IPS-18a (cell line): Measurements from ENCODE around the gene EYA2.

ENCODE experiments used
- H3K27ac ChIP-seq: one replicate; pipeline ENCODE4 v1.5.1; 2013; ENCODE audit warnings: low read length
- H3K27me3 ChIP-seq: one replicate; pipeline ENCODE4 v1.6.1; 2013; ENCODE audit warnings: mild to moderate bottlenecking, low read length; ENCODE audit not compliant: control insufficient read depth, insufficient read depth
- H3K36me3 ChIP-seq: one replicate; pipeline ENCODE4 v1.6.1; 2013; ENCODE audit warnings: low read depth, low read length; ENCODE audit not compliant: control insufficient read depth
- H3K4me1 ChIP-seq: one replicate; pipeline ENCODE4 v1.6.1; 2013; ENCODE audit warnings: low read depth, low read length; ENCODE audit not compliant: control insufficient read depth
- H3K4me3 ChIP-seq: one replicate; pipeline ENCODE4 v1.5.1; 2013; ENCODE audit warnings: low read length
- H3K9ac ChIP-seq: one replicate; pipeline ENCODE4 v1.6.1; 2013; ENCODE audit warnings: mild to moderate bottlenecking, low read length, moderate library complexity
- H3K9me3 ChIP-seq: one replicate; pipeline ENCODE4 v1.6.1; 2013; ENCODE audit warnings: low read depth, low read length; ENCODE audit not compliant: control insufficient read depth

EYA2 gene

DNA sequence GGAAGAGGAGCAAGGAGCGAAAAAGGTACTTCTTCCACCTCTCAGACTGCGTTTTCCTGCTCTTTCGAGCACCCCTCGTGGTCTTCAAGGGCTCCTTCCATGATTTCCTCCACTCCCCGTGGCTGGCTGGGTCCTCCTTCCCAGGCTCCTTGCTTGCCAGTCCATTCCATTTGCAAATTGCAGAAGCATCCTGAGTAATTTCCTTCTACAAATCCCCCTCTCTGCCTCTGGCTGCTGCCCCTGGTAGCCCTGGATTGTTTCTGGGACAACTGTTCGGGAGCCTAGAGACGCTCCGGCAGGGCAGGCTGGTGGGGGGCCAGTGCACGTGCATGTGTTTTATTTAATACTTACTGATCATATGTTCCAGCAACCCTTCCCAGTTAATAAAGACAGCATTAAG, 288.7 kb downstream of the EYA2 start:
- Histone ChIP-seq H3K27ac (no peak overlapping the region), H3K9ac (no peak overlapping the region), H3K27me3 (no peaks in the 10 kb centered on the region), H3K36me3 (no peaks in the 10 kb centered on the region), H3K9me3 (no peaks in the 10 kb centered on the region), H3K4me1 (no peaks in the 10 kb centered on the region), H3K4me3 (no peak overlapping the region)

DNA sequence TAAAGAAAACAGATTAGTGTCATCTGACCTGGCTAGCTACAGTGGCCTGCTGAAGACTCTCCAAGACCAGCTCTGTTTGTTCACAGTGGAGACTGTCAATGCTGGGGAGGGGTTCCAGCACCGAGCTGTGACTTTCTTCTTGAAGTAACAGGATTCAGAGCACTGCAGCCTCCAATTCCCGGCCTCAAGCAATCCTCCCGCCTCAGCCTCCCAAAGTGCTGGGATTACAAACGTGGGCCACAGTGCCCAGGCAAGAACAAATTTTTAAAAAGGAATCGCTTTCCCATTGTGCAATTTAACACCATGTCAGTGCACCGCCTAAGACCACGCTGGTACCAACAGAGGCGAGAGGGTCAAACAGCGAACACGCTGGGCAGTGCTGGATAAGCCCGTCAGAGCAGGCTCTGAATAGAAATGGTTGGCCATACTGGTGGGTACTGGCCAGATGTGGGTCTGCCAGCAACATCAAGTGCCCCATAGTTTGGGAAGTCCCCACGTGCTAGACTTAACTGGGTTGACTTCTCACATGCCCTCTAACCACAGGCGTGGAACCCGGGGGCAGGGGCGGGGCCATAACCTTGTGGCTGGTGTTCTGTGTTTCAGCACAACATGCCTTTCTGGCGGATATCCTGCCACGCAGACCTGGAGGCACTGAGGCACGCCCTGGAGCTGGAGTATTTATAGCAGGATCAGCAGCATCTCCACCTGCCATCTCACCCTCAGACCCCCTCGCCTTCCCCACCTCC, 293.0 kb downstream of the EYA2 start:
- no peaks in the 10 kb centered on the region for H3K27me3 ChIP-seq
- H3K27ac ChIP-seq = no peak overlapping the region
- H3K9me3 ChIP-seq = no peaks in the 10 kb centered on the region
- no peak overlapping the region for H3K9ac ChIP-seq
- no peaks in the 10 kb centered on the region for H3K36me3 ChIP-seq
- H3K4me1 ChIP-seq = no peaks in the 10 kb centered on the region
- H3K4me3 ChIP-seq = no peak overlapping the region

DNA sequence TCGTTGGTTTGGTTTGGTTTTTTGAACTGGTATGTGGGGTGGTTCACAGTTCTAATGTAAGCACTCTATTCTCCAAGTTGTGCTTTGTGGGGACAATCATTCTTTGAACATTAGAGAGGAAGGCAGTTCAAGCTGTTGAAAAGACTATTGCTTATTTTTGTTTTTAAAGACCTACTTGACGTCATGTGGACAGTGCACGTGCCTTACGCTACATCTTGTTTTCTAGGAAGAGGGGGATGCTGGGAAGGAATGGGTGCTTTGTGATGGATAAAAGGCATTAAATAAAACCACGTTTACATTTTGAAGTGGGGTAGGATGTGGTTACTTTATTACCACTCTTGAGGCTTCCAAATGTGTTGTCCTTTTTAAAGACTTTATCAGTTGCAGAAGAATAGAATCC, 293.9 kb downstream of the EYA2 start:
- H3K9me3 ChIP-seq = no peaks in the 10 kb centered on the region
- H3K4me3 ChIP-seq = no peak overlapping the region
- H3K9ac ChIP-seq = no peak overlapping the region
- no peaks in the 10 kb centered on the region for H3K36me3 ChIP-seq
- no peak overlapping the region for H3K27ac ChIP-seq
- H3K4me1 ChIP-seq = no peaks in the 10 kb centered on the region
- H3K27me3 ChIP-seq = no peaks in the 10 kb centered on the region

DNA sequence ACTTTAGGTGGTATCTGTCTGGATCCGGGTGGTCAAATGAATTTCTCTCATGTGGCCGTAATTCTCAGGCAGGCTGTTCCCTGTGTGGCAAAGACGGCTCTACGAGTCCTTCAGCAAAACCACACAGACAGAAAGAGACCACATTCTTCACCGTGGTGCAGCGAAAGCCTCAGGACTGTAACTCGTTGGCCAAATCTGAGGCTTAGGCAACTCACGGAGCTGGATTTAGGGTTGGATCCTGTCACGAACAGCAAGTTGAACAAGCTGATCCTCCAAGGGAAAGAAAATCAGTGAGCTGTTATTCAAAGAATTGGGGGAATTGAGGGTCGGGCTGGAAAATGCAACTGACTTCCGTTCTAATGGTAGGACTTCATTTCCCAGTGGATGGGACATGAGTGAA, 294.4 kb downstream of the EYA2 start:
- Histone ChIP-seq H3K4me1 (no peaks in the 10 kb centered on the region), H3K36me3 (no peaks in the 10 kb centered on the region), H3K27ac (no peak overlapping the region), H3K4me3 (no peak overlapping the region), H3K9ac (no peak overlapping the region), H3K9me3 (no peaks in the 10 kb centered on the region), H3K27me3 (no peaks in the 10 kb centered on the region)

DNA sequence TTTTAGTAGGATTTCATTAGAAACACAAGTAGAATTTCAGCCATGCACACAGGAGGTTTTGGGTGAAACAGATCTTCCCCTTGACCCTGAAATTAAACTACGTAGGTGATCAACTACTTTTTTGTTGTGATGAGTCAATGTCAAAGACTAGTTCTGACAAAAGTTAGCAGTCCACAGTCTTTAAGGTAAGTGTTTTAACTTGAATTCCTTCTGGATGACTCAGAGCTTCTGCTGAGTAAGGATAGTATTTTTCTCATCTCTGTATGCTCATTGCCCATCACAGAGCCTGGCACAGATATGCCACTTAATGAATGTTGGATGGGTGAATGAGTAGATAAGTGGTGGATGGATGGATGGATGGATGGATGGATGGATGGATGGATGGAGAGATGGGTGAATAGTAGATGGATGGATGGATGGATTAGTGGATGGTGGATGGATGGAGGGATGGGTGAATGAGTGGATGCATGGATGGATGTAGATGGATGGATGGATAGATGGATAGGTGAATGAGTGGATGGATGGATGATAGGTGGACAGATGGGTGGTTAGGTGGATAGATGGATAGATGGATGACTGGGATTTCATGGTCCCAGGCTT, 296.5 kb downstream of the EYA2 start:
- no peaks in the 10 kb centered on the region for H3K9me3 ChIP-seq

DNA sequence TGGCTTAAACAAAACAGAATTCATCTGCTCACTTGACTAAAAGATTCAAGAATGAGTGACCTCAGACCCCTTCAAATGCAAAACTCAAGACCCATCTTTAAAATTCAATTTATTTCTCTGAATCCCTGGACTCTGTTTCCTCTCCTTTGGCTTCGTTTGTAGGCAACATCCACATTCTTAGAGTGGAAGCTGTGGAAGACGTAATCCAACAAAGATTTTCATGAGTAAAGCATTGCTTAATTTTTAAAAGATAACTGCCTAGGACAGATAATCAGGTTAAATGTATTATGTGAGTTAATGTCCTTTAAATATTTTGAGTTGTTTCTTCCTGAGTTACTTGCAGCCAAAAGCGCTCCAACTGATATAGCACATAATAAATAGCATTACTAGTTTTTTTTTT, 297.3 kb downstream of the EYA2 start:
- Histone ChIP-seq H3K27ac (no peak overlapping the region), H3K4me1 (no peaks in the 10 kb centered on the region), H3K27me3 (no peaks in the 10 kb centered on the region), H3K9ac (no peak overlapping the region), H3K9me3 (no peaks in the 10 kb centered on the region), H3K36me3 (no peaks in the 10 kb centered on the region), H3K4me3 (no peak overlapping the region)

More for the DNA sequence above, 296.5 kb downstream of the EYA2 start:
- H3K4me1 ChIP-seq = no peaks in the 10 kb centered on the region
- no peaks in the 10 kb centered on the region for H3K27me3 ChIP-seq
- H3K4me3 ChIP-seq = no peak overlapping the region
- no peak overlapping the region for H3K27ac ChIP-seq
- H3K36me3 ChIP-seq = no peaks in the 10 kb centered on the region
- H3K9ac ChIP-seq = no peak overlapping the region

DNA sequence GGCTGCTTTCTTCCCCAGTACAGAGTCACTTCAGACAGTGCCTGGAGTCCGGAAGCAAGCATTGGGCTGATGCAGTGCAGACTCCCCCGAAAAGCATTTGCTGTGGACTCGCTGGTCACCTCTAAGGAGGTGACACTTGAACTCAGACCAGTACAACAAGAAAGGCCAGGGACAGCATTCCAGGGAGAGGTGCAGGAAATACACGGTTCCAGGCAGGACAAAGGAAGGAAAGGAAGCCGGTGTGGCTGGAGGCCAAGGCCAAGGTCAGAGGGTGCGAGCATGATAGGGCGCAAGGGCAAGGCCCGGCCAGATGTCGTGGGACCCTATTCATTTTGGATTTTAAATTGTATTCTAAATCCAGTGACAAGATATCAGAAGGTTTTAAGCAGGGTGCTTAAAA, 300.9 kb downstream of the EYA2 start:
- H3K4me3 ChIP-seq = no peak overlapping the region
- H3K27me3 ChIP-seq = no peaks in the 10 kb centered on the region
- H3K9me3 ChIP-seq = no peaks in the 10 kb centered on the region
- no peaks in the 10 kb centered on the region for H3K4me1 ChIP-seq
- H3K9ac ChIP-seq = no peak overlapping the region
- H3K27ac ChIP-seq = no peak overlapping the region
- no peaks in the 10 kb centered on the region for H3K36me3 ChIP-seq

DNA sequence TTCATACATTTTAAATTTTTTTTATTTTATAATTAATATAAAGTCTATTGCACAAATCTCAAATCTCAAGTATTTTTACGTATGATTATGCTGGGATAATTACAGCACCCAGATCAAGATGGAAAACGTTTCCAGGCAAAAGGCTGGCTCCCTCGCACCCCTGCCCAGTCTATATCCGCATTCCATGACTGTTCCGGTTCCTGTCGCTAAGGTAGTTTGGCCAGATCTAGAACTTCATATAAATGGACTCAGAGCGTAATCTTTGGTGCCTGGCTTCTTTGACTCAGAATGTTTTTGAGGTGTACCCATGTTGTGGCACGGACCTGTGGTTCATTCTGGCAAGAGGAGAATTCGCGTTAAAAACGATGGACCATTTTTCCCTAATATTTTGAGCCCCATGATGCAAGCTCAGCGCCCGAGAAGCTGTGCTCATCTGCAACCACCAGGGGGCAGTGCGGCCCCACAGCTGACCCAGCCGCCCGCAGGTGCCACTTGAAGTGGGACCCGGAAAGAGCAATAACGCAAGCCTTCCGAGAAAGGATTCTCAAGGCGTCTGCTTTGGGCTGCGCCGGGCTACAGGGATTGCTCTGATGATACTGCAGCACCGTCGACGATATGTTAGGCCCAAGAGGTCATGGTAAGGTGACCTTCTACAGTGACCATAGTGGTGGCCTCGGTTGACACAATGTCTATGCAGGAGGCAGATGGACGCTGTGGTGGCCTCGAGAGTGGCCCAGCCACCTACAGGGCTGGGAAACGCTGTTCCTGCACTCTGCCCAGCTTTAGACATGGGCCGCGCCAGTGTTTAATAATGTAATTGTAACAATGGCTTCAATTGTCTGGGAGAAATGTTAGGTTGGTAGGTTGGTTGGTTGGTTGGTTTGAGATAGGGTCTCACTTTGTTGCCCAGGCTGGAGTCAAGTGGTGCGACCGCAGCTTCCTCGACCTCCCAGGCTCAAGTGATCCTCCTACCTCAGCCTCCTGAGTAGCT, 301.7 kb downstream of the EYA2 start:
- H3K9me3 ChIP-seq = no peaks in the 10 kb centered on the region
- no peaks in the 10 kb centered on the region for H3K4me1 ChIP-seq
- no peak overlapping the region for H3K27ac ChIP-seq
- no peak overlapping the region for H3K9ac ChIP-seq
- H3K27me3 ChIP-seq = no peaks in the 10 kb centered on the region
- no peaks in the 10 kb centered on the region for H3K36me3 ChIP-seq
- no peak overlapping the region for H3K4me3 ChIP-seq

DNA sequence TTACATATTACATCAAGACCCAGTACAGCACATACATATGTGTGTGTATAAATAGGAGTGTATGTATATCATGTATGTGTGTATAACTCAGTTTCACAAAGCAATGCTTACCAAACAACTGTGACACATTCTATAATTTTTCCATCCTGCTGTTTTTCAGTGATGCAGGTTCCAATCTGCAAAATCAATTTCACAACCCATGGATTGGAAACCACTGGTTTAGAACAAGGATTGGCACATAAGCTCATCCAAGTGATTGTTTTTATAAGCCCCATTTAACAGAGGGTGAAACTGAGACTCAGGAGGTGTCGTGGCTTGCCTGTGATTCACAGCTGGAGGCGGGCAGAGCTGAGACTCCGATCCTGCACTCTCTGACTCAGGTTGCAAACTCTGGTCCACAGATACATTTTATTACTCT, 303.6 kb downstream of the EYA2 start:
- no peaks in the 10 kb centered on the region for H3K36me3 ChIP-seq
- H3K27ac ChIP-seq = no peak overlapping the region
- H3K9ac ChIP-seq = no peak overlapping the region
- no peaks in the 10 kb centered on the region for H3K4me1 ChIP-seq
- H3K27me3 ChIP-seq = no peaks in the 10 kb centered on the region
- no peak overlapping the region for H3K4me3 ChIP-seq
- H3K9me3 ChIP-seq = no peaks in the 10 kb centered on the region

DNA sequence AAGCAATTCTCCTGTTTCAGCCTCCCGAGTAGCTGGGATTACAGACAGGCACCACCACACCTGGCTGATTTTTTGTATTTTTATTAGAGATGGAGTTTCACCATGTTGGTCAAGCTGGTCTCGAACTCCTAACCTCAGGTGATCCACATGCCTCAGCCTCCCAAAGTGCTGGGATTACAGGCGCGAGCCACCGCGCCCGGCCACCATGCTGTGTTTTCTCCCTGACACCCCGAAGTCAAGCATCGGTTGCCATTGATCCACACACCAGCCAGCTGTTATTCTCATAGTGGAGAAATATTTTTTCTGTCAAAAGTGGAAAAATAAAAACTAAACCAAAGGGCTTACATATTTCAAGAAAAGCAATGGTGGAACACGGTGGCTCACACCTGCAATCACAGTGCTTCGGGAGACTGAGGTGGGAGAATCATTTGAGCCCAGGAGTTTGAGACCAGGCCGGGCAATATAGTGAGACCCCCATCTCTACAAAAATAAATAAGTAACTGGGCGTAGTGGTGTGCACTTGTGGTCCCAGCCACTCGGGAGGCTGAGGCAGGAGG, 304.4 kb downstream of the EYA2 start:
- H3K4me1 ChIP-seq = no peaks in the 10 kb centered on the region
- no peaks in the 10 kb centered on the region for H3K36me3 ChIP-seq
- H3K9ac ChIP-seq = no peak overlapping the region
- no peak overlapping the region for H3K4me3 ChIP-seq
- no peaks in the 10 kb centered on the region for H3K9me3 ChIP-seq
- H3K27me3 ChIP-seq = no peaks in the 10 kb centered on the region
- H3K27ac ChIP-seq = no peak overlapping the region

DNA sequence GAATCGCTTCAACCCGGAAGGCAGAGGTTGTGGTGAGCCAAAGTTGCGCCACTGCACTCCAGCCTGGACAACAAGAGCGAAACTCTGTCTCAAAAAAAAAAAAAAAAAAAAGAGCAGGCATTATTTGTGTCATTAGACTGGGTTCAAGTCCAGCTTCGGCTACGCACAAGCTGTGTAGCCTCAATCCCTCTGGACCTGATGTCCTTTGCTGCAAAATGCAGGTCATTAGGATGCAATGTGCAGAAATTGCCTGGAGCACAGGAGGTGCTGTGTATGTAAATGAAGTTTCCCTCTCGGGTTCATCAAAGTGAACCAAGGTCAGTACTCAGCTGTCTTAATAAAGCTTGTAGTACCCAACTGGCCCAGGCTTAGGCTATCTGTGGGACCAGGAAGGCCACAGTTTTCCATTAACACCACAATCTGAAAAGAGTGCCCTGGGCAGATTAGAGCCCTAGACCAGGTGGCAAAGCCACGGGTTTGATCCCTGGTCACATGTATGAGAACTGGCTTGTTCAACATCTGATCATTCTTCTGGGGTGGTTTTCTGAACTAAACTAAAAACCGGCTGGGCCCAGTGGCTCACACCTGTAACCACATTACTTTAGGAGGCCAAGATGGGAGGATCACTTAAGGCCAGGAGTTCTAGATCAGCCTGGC, 306.6 kb downstream of the EYA2 start:
- Histone ChIP-seq H3K4me3 (no peak overlapping the region), H3K9ac (no peak overlapping the region), H3K27ac (no peak overlapping the region), H3K27me3 (no peaks in the 10 kb centered on the region), H3K36me3 (no peaks in the 10 kb centered on the region), H3K4me1 (peaks cover 8% of the 10 kb centered on the region), H3K9me3 (no peaks in the 10 kb centered on the region)
